GM03348 (cell line): Measurements from ENCODE around the gene CAPZB.
"Not testable (repeated sequence)": the region's sequence is repeated elsewhere in the genome, so short reads cannot be mapped to it uniquely, and the experiment has no call there.

Experiments used
- DNase-seq: peaks from one replicate; pipeline ENCODE4 v3.0.0; 2012; ENCODE audit warnings: low spot score

Gene CAPZB

GRCh38 chr1:19485362-19486187 lies at the start of gene CAPZB:
Gene CAPZB (minus strand): TSS chr1:19485539. CDS start chr1:19485438, 101 bp downstream.
- DNase-seq, result peak; percentile 99

- DNase-seq, result no peak
Measured at GRCh38 chr1:19534281-19534680, 48.9 kb upstream of the CAPZB start.

- DNase-seq, result no peak
Measured at GRCh38 chr1:19533626-19534025, 48.3 kb upstream of the CAPZB start.

GRCh38 chr1:19532519-19532918 lies 47.2 kb upstream of the CAPZB start:
- DNase-seq, result no peak

- no peak for DNase-seq
Measured at GRCh38 chr1:19529664-19530063, 44.3 kb upstream of the CAPZB start.

- DNase-seq, result no peak
Measured at GRCh38 chr1:19528438-19528837, 43.1 kb upstream of the CAPZB start.

GRCh38 chr1:19525607-19526545 lies 40.5 kb upstream of the CAPZB start:
- no peak for DNase-seq

GRCh38 chr1:19524791-19525190 lies 39.5 kb upstream of the CAPZB start:
- no peak for DNase-seq

GRCh38 chr1:19522570-19522969 lies 37.2 kb upstream of the CAPZB start:
- not testable (repeated sequence) for DNase-seq

- no peak for DNase-seq
Measured at GRCh38 chr1:19521411-19521810, 36.1 kb upstream of the CAPZB start.

- DNase-seq, result no peak
Measured at GRCh38 chr1:19517017-19517416, 31.7 kb upstream of the CAPZB start.

- DNase-seq, result no peak
Measured at GRCh38 chr1:19515201-19515600, 29.9 kb upstream of the CAPZB start.

- no peak for DNase-seq
Measured at GRCh38 chr1:19514391-19514831, 29.1 kb upstream of the CAPZB start.

GRCh38 chr1:19512545-19512944 lies 27.2 kb upstream of the CAPZB start:
- DNase-seq, result no peak

- DNase-seq, result no peak
Measured at GRCh38 chr1:19511116-19511515, 25.8 kb upstream of the CAPZB start.

- not testable (repeated sequence) for DNase-seq
Measured at GRCh38 chr1:19509647-19510046, 24.3 kb upstream of the CAPZB start.

GRCh38 chr1:19507516-19507915 lies 22.2 kb upstream of the CAPZB start:
- no peak for DNase-seq

- DNase-seq, result no peak
Measured at GRCh38 chr1:19505693-19506457, 20.5 kb upstream of the CAPZB start.

- peak; percentile 31 for DNase-seq
Measured at GRCh38 chr1:19504796-19505692, 19.7 kb upstream of the CAPZB start.

GRCh38 chr1:19502284-19502683 lies 16.9 kb upstream of the CAPZB start:
- not testable (repeated sequence) for DNase-seq

- not testable (repeated sequence) for DNase-seq
Measured at GRCh38 chr1:19499887-19500286, 14.5 kb upstream of the CAPZB start.
